ENCODE data around the gene ZNF593OS. TPM values are rescaled to one million over a fixed set of nuclear protein-coding genes. Genes with fewer than 3 reads are reported as not detected.
A peak's percentile ranks its signal among the peaks of the same experiment; 100 is the strongest.

ZNF593OS gene
- 0.29 TPM for total RNA-seq

DNA sequence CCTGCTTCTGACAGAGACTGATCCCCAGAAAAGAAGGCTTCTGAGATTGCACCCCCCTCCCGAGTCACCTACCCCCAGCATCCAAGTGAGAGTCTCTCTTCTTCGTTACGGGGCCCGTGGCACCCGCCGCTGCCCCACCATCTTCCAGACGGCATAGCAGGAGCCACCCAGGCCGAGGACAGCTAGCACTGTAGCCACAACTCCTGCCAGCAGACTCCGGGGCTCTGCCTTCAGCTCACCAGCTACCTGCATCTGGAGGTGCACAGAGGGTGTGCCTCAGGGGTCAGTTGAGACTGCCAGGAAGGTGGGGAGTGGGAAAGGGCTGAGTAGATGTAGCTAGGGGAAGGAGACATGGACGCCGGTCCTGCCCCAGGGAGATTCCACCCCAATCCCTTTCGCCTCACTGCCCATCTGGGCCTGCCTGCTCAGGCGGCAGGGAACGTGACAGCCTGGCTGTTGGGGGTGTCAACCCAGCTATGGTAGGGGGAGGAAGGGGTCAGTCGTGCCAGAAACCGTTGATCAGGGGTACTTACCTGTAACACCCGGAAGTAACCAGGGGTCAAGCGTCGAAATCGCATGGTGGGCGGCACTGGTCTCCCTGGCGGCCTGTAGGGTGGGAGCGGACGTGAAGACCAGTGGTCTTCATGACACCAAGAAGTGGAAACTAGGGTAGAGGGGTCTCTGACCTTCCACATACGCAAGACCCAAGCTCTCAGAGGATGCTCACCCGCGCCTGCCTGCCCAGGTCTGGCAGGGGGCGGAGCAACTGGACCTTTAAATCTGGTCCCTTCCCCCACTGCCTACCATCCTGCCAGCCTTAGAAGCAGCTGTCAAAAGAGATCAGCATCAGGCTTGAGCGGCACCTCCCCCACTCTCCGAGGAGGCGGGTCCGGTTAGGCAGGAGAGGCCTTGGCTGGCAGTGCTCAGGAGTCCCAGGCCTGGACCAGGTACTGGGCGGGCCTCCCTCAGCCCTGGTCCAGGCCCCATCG lies at the start of gene ZNF593OS:
ZNF593OS (minus strand) TSS at position 749 of the 989 bp plus-strand sequence; CDS start at position 578, 171 bp downstream.
- DNase-seq (ENCODE audit: low spot score), result no peak

- DNase-seq (ENCODE audit: low spot score), result no peak
Observed at GRCh38 chr1:26221094-26221493, 49.5 kb upstream of the ZNF593OS start.

GRCh38 chr1:26220199-26220912 lies 48.7 kb upstream of the ZNF593OS start:
- DNase-seq (ENCODE audit: low spot score), result no peak

- peak; percentile 50 for DNase-seq (ENCODE audit: low spot score)
Observed at GRCh38 chr1:26218906-26219494, 47.4 kb upstream of the ZNF593OS start.

- no peak for DNase-seq (ENCODE audit: low spot score)
Observed at GRCh38 chr1:26215246-26215645, 43.6 kb upstream of the ZNF593OS start.

- DNase-seq (ENCODE audit: low spot score), result no peak
Observed at GRCh38 chr1:26213335-26213905, 41.8 kb upstream of the ZNF593OS start.

DNA sequence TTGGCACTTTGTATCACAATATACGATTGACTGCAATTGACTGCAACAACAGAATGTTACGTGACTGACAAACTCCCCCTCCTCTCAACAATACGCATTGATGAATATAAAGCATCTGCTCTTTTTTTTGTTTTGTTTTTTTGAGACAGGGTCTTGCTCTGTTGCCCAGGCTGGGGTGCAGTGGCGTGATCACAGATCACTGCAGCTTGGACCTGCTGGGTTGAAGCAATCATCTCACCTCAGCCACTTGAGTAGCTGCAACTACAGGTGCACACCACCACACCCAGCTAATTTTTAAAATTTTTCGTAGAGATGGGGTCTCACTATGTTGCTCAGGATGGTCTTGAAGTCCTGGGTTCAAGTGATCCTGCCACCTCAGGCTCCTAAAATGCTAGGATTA lies 41.1 kb upstream of the ZNF593OS start:
- no peak for DNase-seq (ENCODE audit: low spot score)

DNA sequence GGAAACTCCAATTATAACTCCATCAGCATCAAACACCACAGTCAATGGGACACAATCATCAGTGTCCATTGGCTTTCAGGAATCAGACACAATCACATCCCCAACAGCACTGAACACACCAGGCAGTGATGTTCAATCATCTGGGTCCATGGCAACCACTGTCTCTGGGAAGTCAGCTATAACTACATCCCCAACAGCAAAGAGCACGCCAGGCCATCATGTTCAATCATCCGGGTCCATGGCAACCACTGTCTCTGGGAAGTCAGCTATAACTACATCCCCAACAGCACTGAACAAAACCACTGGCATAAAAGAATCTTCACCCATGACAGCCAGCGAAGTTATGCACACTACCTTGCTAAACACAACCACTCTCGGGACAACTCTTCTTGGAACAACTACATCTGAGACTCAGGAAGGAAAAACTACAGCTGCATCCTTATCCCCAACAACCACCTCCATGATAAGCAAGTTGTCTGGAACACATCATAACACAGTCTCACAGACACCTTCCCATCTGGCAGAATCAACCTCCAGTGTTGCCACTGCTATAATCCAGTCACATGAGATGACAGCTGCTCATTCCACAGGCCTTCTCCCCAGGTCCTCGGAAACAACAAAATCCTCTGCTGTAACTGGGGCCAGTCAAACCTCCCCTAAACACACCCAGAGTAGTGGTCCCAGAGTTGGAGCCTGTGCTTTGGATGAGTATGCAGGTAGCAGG lies 38.7 kb upstream of the ZNF593OS start:
- no peak for DNase-seq (ENCODE audit: low spot score)

GRCh38 chr1:26203642-26204318 lies 32.1 kb upstream of the ZNF593OS start:
- DNase-seq (ENCODE audit: low spot score), result no peak

GRCh38 chr1:26200413-26200812 lies 28.8 kb upstream of the ZNF593OS start:
- no peak for DNase-seq (ENCODE audit: low spot score)

- no peak for DNase-seq (ENCODE audit: low spot score)
Observed at GRCh38 chr1:26197813-26198212, 26.2 kb upstream of the ZNF593OS start.

DNA sequence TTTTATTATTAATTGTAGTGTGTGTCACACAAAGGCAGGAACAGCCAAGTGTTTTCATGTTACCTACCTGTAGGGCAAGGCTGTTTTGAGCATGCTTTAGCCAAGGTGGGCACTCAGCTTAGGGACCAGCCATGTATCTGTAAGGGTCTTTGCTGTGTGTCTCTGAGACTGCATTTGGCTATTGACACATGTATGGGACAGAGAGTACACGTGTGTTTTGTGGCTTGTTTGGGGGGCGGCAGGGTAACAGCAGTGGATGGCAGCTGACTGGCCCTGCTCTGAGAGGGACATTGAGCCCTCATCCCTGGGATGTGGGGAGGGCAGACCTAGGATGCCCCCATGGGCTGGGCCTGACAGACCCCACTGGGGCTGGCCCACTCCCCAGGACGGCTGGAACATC lies 25.7 kb upstream of the ZNF593OS start:
- DNase-seq (ENCODE audit: low spot score), result no peak

DNA sequence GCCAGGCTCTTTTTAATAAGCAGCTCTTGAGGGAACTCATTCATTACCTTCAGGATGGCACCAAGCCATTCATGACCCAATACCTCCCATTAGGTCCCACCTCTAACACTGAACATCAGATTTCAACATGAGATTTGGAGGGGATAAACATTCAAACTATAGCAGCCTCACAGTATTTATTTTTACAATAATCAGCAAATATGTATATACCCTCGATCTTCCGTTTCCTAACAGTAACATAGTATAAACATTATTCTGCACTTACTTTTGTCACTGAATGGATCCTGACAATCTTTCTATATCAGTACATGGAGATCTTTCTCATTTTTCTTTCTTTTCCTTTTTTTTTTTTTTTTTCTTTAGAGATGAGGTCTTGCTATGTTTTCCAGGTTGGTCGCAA lies 24.2 kb upstream of the ZNF593OS start:
- DNase-seq (ENCODE audit: low spot score), result no peak

DNA sequence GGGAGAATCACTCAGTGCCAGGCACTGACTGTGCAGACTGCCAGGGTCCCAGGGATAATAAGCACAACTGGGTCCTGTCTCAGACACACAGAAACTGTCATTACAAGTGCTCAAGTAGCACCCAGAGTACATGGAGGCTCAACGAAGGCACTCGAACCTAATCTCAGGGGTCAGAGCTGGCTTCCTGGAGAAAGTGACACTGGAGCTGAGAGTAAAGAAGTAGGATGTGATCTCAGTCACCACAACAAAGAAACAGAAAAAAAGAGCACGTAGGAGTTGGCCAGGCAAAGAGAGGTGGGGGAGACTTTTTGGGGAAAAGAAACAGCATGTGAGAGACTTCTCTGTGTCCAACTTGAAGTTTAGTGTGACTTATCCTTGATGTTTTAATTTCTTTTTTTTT lies 20.1 kb upstream of the ZNF593OS start:
- DNase-seq (ENCODE audit: low spot score), result no peak

- no peak for DNase-seq (ENCODE audit: low spot score)
Observed at GRCh38 chr1:26190373-26190987, 18.8 kb upstream of the ZNF593OS start, which contains the start of gene CATSPER4. Gene CATSPER4 (plus strand): TSS chr1:26190602. CDS start chr1:26190628, 26 bp downstream.

- no peak for DNase-seq (ENCODE audit: low spot score)
Observed at GRCh38 chr1:26189751-26190275, 18.2 kb upstream of the ZNF593OS start.

- no peak for DNase-seq (ENCODE audit: low spot score)
Observed at GRCh38 chr1:26189331-26189730, 17.7 kb upstream of the ZNF593OS start.

GRCh38 chr1:26188477-26188876 lies 16.8 kb upstream of the ZNF593OS start:
- no peak for DNase-seq (ENCODE audit: low spot score)

GRCh38 chr1:26187882-26188281 lies 16.2 kb upstream of the ZNF593OS start:
- no peak for DNase-seq (ENCODE audit: low spot score)

GRCh38 chr1:26184883-26185282 lies 13.3 kb upstream of the ZNF593OS start:
- DNase-seq (ENCODE audit: low spot score), result no peak

All from mucosa of gallbladder (tissue), 1 donor.